ENCODE results near the gene TLR9.
"Not testable (repeated sequence)": the region's sequence is repeated elsewhere in the genome, so short reads cannot be mapped to it uniquely, and the experiment has no call there.

The TLR9 gene, protein sequence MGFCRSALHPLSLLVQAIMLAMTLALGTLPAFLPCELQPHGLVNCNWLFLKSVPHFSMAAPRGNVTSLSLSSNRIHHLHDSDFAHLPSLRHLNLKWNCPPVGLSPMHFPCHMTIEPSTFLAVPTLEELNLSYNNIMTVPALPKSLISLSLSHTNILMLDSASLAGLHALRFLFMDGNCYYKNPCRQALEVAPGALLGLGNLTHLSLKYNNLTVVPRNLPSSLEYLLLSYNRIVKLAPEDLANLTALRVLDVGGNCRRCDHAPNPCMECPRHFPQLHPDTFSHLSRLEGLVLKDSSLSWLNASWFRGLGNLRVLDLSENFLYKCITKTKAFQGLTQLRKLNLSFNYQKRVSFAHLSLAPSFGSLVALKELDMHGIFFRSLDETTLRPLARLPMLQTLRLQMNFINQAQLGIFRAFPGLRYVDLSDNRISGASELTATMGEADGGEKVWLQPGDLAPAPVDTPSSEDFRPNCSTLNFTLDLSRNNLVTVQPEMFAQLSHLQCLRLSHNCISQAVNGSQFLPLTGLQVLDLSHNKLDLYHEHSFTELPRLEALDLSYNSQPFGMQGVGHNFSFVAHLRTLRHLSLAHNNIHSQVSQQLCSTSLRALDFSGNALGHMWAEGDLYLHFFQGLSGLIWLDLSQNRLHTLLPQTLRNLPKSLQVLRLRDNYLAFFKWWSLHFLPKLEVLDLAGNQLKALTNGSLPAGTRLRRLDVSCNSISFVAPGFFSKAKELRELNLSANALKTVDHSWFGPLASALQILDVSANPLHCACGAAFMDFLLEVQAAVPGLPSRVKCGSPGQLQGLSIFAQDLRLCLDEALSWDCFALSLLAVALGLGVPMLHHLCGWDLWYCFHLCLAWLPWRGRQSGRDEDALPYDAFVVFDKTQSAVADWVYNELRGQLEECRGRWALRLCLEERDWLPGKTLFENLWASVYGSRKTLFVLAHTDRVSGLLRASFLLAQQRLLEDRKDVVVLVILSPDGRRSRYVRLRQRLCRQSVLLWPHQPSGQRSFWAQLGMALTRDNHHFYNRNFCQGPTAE

DNA sequence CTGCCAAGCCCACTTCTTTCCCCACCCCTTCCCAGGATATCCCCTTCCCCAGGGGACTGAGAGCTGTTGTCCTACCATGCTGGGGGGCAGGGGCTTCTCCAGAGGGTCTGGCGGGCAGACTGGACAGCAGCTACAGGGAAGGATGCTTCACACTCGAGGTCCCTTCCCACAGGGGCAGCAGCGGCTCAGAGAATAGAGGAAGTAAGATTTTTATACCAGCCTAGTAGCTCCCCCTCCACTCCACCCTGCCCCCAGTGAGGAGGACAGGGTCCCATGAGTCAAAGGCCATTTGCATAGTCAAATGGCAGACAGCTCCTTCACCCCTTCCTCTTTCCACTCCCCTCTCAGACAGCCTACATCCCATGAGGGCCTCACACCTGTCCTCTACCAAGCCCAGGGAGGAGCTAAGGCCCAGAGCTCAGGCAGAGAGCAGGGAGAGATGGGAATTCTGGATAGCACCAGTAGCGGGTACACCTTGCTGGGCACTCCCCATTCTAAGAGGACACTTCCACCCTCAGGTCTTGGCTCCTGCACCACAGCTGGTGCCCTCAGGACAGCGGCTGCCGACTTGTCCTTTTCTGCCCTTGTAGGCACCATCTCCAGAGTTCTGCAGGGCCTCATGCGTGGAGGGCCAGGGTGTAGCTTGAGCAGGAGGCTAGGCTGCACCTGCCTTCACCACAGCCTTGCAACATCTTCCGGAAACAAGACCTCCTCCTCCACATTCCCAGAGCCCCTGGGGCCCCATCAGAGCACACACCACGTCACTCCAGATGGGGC, at the start of gene TLR9:
TLR9 (minus strand) TSS at position 194 of the 777 bp plus-strand sequence; CDS start at position 78, 116 bp downstream.
- peak; percentile 94 for DNase-seq (ENCODE audit: low read depth)
- H3K4me3 ChIP-seq (ENCODE audit: low read depth, low read length), result no peak within 1 kb of the TSS
- TF ChIP-seq MAX (IDR thresholded peaks at IDR 0.05; ENCODE audit: low read depth, low read length) (peak; percentile 51), POLR2A (IDR thresholded peaks at IDR 0.05; ENCODE audit: extremely low read depth, insufficient read length) (no peak), MYC (IDR thresholded peaks at IDR 0.05; ENCODE audit: low read depth, low read length) (peak; percentile 69)

DNA sequence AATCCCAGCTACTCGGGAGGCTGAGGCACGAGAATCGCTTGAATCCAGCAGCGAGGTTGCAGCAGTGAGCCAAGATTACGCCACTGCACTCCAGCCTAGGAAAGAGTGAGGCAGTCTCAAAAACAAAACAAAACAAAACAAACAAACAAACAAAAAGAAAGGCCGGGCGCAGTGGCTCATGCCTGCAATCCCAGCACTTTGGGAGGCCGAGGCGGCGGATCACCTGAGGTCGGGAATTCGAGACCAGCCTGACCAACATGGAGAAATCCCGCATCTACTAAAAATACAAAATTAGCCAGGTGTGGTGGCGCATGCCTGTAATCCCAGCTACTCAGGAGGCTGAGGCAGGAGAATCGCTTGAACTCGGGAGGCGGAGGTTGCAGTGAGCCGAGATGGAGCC, 49.3 kb upstream of the TLR9 start:
- not testable (repeated sequence) for DNase-seq (ENCODE audit: low read depth)
- H3K4me3 ChIP-seq (ENCODE audit: low read depth, low read length), result peak overlapping the region; percentile 23

DNA sequence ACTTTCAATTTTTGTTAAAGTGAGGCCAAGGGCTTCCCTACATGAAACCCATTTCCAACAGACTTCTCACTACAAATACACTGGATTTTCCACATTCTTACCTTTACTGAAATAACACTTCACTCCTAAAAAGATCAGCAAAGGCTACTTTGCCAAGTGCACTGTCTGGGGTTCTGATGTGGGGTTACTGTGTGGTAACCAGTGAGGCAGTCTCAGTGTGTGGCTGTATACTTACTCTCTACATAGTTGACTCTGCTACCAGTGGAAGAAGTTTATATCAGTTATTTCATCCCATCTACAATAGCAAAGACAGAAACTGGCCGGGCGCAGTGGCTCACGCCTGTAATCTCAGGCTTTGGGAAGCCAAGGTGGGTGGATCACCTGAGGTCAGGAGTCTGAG, 47.4 kb upstream of the TLR9 start:
- DNase-seq (ENCODE audit: low read depth), result no peak
- H3K4me3 ChIP-seq (ENCODE audit: low read depth, low read length), result peak overlapping the region; percentile 17
- TF ChIP-seq POLR2A (IDR thresholded peaks at IDR 0.05; ENCODE audit: extremely low read depth, insufficient read length), result no peak
- no peak for TF ChIP-seq CTCF (IDR thresholded peaks at IDR 0.05; ENCODE audit: low read depth, low read length)
- TF ChIP-seq MAX (IDR thresholded peaks at IDR 0.05; ENCODE audit: low read depth, low read length), result no peak
- TF ChIP-seq MYC (IDR thresholded peaks at IDR 0.05; ENCODE audit: low read depth, low read length), result no peak

DNA sequence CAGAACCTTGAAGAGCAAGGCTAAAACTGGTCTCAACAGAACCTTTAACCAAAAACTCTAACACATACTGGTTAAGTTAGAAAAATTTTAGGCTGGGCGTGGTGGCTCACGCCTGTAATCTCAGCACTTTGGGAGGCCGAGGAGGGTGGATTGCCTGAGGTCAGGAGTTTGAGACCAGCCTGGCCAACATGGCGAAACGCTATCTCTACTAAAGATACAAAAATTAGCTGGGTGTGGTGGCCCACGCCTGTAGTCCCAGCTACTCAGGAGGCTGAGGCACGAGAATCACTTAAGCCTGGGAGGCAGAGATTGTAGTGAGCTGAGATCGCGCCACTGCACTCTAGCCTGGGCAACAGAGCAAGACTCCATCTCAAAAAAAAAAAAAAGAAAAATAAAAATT, 46.7 kb upstream of the TLR9 start:
- not testable (repeated sequence) for H3K4me3 ChIP-seq (ENCODE audit: low read depth, low read length)

GRCh38 chr3:52270252-52270754, 44.9 kb upstream of the TLR9 start:
- no peak for TF ChIP-seq MAX (IDR thresholded peaks at IDR 0.05; ENCODE audit: low read depth, low read length)
- no peak for TF ChIP-seq CTCF (IDR thresholded peaks at IDR 0.05; ENCODE audit: low read depth, low read length)
- no peak for TF ChIP-seq MYC (IDR thresholded peaks at IDR 0.05; ENCODE audit: low read depth, low read length)
- no peak for TF ChIP-seq POLR2A (IDR thresholded peaks at IDR 0.05; ENCODE audit: extremely low read depth, insufficient read length)
- no peak for DNase-seq (ENCODE audit: low read depth)
- no peak overlapping the region for H3K4me3 ChIP-seq (ENCODE audit: low read depth, low read length)

More for the DNA sequence above, 46.7 kb upstream of the TLR9 start:
- not testable (repeated sequence) for DNase-seq (ENCODE audit: low read depth)

DNA sequence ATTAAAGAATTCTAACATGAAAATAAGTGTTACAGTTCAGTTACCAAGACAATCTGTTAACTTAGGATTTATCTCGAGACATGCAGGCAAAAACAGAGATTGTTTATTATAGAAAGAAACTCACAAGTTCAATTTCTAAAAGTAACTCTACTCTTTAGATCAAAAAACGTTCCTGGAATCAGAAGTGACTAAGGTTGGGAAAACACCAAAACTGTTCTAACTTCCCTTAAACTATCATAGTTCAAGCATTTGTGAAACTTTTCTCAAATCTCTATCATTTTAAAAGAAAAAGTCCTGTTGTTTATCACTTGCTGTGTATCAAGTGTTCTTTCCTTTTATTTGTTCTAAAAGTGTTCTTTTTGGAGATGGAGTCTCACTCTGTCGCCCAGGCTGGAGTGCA, 44.3 kb upstream of the TLR9 start:
- DNase-seq (ENCODE audit: low read depth), result no peak
- TF ChIP-seq MAX (IDR thresholded peaks at IDR 0.05; ENCODE audit: low read depth, low read length), result no peak
- no peak for TF ChIP-seq POLR2A (IDR thresholded peaks at IDR 0.05; ENCODE audit: extremely low read depth, insufficient read length)
- no peak for TF ChIP-seq CTCF (IDR thresholded peaks at IDR 0.05; ENCODE audit: low read depth, low read length)
- no peak for TF ChIP-seq MYC (IDR thresholded peaks at IDR 0.05; ENCODE audit: low read depth, low read length)
- H3K4me3 ChIP-seq (ENCODE audit: low read depth, low read length), result no peak overlapping the region
